ENCODE measurements around the gene RAPH1. TPM values are rescaled to one million over a fixed set of nuclear protein-coding genes. Genes with fewer than 3 reads are reported as not detected.
"Not testable (repeated sequence)": the region's sequence is repeated elsewhere in the genome, so short reads cannot be mapped to it uniquely, and the experiment has no call there.

The RAPH1 gene
- total and polyA plus RNA-seq, 12 donors, result 3.1 to 20.6 (median 15.9) TPM

DNA sequence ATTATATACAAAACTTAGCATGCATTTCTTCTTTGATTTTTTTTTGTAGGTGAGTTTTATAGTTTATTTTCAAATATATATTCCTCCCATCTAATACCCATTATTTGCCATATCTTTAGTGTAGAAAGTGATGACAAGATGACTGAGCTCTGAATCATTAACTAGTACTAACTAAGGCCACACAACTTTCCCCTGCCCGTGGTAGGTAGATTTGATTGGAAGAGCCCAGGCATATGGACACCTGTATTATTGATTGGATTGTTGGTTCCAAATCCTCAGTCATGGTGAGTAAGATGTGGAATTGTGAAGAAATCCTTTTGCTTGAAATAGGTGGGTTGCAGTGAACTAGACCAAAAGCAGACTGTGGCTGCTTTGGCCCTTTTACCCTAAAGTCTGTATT lies 152.1 kb downstream of the RAPH1 start:
- WGBS, 2 donors, result 69 to 90% methylated on average over 1 of the region's 1 CpG
- H3K27me3 ChIP-seq, result no peaks in the 10 kb centered on the region
- no peak overlapping the region for H3K27ac ChIP-seq
- TF ChIP-seq, protein P1, sequence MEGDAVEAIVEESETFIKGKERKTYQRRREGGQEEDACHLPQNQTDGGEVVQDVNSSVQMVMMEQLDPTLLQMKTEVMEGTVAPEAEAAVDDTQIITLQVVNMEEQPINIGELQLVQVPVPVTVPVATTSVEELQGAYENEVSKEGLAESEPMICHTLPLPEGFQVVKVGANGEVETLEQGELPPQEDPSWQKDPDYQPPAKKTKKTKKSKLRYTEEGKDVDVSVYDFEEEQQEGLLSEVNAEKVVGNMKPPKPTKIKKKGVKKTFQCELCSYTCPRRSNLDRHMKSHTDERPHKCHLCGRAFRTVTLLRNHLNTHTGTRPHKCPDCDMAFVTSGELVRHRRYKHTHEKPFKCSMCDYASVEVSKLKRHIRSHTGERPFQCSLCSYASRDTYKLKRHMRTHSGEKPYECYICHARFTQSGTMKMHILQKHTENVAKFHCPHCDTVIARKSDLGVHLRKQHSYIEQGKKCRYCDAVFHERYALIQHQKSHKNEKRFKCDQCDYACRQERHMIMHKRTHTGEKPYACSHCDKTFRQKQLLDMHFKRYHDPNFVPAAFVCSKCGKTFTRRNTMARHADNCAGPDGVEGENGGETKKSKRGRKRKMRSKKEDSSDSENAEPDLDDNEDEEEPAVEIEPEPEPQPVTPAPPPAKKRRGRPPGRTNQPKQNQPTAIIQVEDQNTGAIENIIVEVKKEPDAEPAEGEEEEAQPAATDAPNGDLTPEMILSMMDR (IDR thresholded peaks at IDR 0.05), result no peak
- peaks cover 0 to 33% (median 0%) of the 10 kb centered on the region in 9 donors for H3K36me3 ChIP-seq
- H3K9me3 ChIP-seq, result no peaks in the 10 kb centered on the region
- H3K4me1 ChIP-seq, result no peaks in the 10 kb centered on the region
- H3K4me3 ChIP-seq, result no peak overlapping the region
- DNase-seq (no peak), ATAC-seq (no peak)
- intact Hi-C loops (cut with DNase I), result no loop called here

GRCh38 chr2:203379156-203379555 lies 155.9 kb downstream of the RAPH1 start:
- TF ChIP-seq, protein P1 (IDR thresholded peaks at IDR 0.05), result no peak
- Histone ChIP-seq H3K4me1 (peaks cover 0 to 6% (median 0%) of the 10 kb centered on the region in 9 donors), H3K4me3 (no peak overlapping the region), H3K36me3 (peaks cover 0 to 23% (median 0%) of the 10 kb centered on the region in 9 donors), H3K27me3 (no peaks in the 10 kb centered on the region), H3K27ac (no peak overlapping the region), H3K9me3 (no peaks in the 10 kb centered on the region)
- no peak for DNase-seq
- ATAC-seq, result no peak
- intact Hi-C loops (cut with DNase I), result no loop called here
- WGBS, 2 donors, result 97 to 99% methylated on average over 3 of the region's 3 CpGs

- intact Hi-C loops (cut with DNase I), result no loop called here
- no peak for DNase-seq
- no peaks in the 10 kb centered on the region for H3K9me3 ChIP-seq
- H3K27me3 ChIP-seq, result no peaks in the 10 kb centered on the region
- peak overlapping the region in 1 of 10 donors; percentile 2 for H3K27ac ChIP-seq
- TF ChIP-seq, protein P1 (IDR thresholded peaks at IDR 0.05), result no peak
- no peak for ATAC-seq
- H3K4me1 ChIP-seq, result peaks cover 0 to 6% (median 0%) of the 10 kb centered on the region in 9 donors
- no peak overlapping the region for H3K4me3 ChIP-seq
- H3K36me3 ChIP-seq, result peaks cover 0 to 4% (median 0%) of the 10 kb centered on the region in 9 donors
These were observed 158.9 kb downstream of the RAPH1 start for GRCh38 chr2:203376173-203376572.

- peaks cover 0 to 14% (median 0%) of the 10 kb centered on the region in 9 donors for H3K4me1 ChIP-seq
- DNase-seq; ATAC-seq; intact Hi-C loops (cut with DNase I); H3K4me3 ChIP-seq; H3K9me3 ChIP-seq; H3K27me3 ChIP-seq; H3K27ac ChIP-seq: not testable (repeated sequence)
- 98 to 99% methylated on average over 20 to 25 of the region's 31 CpGs for WGBS, 2 donors
- H3K36me3 ChIP-seq, result peaks cover 0 to 20% (median 0%) of the 10 kb centered on the region in 9 donors
These were observed 162.4 kb downstream of the RAPH1 start for GRCh38 chr2:203372706-203373105.

GRCh38 chr2:203366639-203367466 lies 168.2 kb downstream of the RAPH1 start:
- no peak for ATAC-seq
- H3K9me3 ChIP-seq, result no peaks in the 10 kb centered on the region
- peaks cover 0 to 30% (median 0%) of the 10 kb centered on the region in 9 donors for H3K36me3 ChIP-seq
- TF ChIP-seq, protein P1 (IDR thresholded peaks at IDR 0.05), result no peak
- H3K4me1 ChIP-seq, result peaks cover 0 to 24% (median 10%) of the 10 kb centered on the region in 9 donors
- H3K27me3 ChIP-seq, result no peaks in the 10 kb centered on the region
- H3K27ac ChIP-seq, result no peak overlapping the region
- H3K4me3 ChIP-seq, result no peak overlapping the region
- no peak for DNase-seq
- intact Hi-C loops (cut with DNase I), result no loop called here
- WGBS, 2 donors, result 89 to 93% methylated on average over 5 of the region's 5 CpGs

Measured in heart right ventricle (tissue), 16 donors.